Measurements from ENCODE around the gene FKBP1A.
"Not testable (repeated sequence)": the region's sequence is repeated elsewhere in the genome, so short reads cannot be mapped to it uniquely, and the experiment has no call there.

The FKBP1A gene

DNA sequence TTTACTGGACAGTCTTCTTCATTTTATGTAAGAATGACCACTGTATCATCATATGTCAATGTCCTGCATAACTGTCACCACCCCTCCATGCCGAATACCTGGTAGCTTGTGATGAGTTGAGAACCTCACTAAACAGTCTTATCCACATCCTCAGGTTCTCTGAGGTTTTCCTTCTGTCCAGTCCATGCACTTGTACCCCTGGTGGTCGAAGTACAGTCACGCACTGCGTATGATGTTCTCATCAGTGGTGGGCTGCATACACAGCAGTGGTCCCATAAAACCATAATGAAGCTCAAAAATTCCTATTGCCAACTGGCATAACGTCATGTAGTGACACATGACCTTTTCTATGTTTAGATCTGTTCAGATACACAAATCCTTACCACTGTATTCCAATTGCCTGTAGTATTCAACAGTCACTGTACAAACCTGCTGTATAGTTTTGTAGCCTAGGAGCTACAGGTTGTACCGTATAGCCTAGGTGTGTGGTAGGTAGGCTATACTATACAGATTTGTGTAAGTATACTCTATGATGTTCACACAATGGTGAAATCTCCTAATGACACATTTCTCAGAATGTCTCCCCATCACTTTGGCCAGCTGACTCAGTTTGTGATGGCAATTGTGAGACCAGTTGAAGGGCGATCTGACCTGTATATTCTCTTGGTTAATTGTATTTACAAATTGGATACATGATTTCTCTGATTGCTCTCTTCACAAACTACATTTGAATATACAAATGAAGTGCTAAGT, 32.6 kb downstream of the FKBP1A start:
- no peak for DNase-seq

DNA sequence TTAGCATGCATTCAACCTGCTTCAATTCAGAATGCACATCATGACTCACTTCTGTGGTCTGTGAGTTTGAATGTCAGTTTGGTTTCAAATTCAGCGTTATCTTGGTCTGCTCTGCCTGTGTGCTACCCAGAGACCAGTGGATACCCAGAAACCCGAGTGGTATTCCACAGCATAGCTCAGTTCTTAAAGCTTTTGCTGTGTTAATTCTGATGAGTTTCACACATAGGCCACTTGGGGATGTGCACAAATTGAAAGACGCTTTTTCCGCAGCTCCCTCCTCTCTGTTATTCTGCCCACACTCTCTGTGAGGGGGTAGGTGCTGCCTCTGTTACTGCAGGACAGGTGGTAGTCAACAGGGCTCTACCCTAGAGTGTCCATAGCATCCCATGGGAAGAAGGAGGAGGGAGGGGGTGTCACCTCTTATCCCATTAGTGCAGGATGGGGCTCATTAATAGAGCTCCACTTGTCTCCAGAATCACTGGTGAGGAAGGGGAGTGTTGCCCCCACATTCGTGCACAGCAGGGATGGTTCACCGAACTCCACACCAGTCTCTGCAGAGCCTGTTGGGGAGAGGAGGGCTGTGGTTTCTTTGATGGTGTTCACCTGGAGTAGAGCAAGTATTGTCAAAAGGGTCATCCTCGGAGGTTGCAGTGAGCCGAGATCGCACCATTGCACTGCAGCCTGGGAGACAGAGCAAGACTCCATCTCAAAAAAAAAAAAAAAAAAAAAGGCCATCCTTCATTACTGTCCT, 34.8 kb downstream of the FKBP1A start:
- DNase-seq: no peak

- DNase-seq: no peak
Observed at GRCh38 chr20:1353956-1354355, 38.9 kb downstream of the FKBP1A start.

DNA sequence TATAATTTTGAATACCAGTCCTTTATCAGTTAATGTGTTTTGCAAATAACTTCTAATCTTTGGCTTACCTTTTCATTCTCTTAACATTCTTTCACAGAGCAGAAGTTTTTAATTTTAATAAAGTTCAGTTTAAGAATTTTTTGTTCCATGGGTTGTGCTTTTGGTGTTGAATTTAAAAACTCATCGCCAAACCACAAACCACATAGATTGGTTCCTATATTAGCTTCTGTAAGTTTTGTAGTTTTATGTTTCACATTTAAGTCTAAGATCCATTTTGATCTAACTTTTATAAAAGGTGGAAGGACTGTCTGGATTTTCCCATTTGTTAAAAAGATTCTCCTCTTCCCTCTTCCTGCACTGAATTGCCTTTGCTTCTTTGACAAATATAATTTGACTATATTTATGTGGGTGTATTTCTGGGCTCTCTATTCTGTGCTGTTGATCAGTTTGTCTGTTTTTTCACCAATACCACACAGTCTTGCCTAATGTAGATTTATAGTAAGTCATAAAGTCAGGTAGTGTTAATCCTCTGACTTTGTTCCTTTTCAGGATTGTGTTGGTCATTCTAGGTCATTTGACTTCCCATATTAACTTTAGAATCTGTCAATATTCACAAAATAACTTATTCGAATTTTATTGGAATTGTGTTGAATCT, 46.4 kb downstream of the FKBP1A start:
- no peak for DNase-seq

DNA sequence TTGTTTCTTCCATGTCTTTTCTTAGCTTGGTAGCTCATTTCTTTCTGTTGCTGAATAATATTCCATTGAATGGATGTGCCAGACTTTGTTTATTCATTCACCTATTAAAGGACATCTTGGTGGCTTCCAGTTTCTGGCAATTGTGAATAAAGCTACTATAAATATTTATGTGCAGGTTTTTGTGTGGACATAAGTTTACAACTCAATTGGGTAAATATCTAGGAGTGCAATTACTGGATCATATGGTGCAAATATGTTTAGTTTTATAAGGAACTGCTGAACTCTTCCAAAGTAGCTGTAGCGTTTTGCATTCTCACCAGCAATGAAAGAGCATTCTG, 47.1 kb downstream of the FKBP1A start:
- DNase-seq: no peak

- DNase-seq: no peak
Observed at GRCh38 chr20:1345030-1345755, 47.7 kb downstream of the FKBP1A start.

- DNase-seq: not testable (repeated sequence)
Observed at GRCh38 chr20:1343446-1344124, 49.3 kb downstream of the FKBP1A start.

- no peak for DNase-seq
Observed at GRCh38 chr20:1341561-1342265, 51.1 kb downstream of the FKBP1A start.

DNA sequence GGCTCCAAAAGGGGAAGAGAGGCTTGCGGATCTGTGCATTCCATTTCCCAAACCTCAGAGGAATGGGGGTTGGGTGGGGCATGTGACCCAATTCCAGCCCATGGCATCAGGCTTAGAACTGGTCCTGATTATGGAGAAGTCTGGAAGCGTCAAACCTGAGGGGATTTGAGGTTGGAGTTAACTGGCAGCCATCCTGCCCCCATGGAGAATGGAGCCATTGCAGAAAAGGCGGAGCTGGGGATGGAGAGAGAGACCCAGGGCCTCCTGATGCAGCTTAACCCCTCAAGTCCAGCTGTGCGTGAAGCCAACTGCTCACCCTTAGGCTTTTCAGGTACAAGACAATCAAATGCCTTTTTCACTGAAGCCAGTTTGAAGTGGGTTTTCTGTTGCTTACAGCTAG, 54.1 kb downstream of the FKBP1A start:
- DNase-seq: no peak

- DNase-seq: no peak
Observed at GRCh38 chr20:1338096-1338495, 54.8 kb downstream of the FKBP1A start.

DNA sequence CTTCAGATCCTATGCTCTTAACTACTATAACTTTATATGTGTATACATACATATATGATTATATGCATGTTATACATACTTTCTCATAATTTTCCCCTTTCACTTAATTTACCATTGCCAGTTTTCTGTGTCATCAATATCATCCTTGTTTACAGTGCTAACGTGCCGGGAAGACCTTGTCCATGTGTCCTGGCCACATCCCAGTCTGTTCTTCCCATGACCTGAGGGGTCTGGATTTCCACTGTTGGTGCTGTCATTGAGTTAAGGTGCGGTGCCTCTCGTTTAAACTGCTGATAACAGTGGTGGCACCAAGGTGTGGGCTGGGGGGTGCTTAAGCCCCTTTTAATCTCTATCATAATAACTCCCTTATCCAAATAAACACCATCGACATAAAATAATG, 55.4 kb downstream of the FKBP1A start:
- DNase-seq: no peak

DNA sequence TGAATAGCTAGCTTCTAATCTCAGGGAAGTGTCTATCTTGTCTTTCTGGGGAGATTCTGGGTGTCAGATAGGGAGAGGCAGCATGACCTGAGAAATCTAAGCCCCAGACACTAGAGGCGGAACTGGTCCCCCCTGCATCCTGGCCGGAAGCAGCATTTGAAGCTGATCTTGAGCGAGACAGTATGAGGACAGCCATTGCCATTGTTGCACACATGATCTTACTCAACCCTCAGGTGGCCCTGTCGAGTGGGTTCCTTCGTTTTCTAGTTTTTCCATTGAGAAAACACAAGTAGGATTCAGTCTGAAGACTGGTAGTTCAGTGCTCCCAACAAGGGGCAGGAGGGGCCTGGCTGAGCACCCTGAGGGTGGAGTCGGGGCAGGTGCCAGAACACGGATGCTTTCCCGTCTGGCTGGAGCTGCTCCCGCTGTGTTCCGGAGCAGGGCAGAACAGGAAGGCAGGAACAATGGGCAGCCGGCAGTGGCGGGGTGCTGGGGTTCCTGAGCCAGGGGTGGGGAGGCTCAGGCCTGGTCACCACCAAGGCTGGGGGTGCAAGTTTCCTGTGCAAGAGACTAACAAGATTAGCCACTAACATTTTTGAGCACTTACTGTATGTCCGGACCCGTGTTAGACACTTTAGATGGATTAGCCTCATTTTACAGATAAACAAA, 56.0 kb downstream of the FKBP1A start:
- DNase-seq: no peak

DNA sequence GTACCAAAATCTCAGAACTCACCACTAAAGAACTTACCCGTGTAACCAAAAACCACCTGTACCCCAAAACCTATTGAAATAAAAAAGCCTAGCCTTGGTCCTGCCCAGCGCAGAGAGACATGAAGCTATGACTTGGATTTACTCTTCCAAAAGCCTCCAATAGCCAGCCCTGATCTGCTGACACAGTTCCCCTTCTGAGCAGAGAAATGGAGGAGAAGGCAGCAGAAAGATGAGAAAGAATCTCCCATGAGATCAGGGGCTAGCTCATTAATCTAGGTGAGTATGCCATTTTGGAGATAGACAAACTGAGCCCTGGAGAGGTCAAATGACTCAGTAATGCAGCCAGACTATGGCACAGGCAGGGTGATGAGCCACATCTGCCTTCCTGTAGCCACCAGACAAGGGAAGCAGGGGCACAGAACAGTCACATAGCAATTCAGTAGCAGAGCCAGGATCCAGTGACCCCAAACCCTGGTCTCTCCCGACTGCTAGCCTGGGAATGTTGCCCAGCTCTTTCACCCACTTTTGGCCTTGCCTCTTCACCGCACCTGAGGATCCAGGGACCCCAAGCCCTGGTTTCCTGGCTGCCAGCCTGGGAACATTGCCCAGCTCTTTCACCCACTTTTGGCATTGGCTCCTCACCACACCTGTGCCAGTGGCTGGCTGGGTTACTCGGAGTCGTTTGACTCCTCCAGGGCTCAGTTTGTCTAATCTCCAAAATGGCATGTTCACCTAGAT, 56.7 kb downstream of the FKBP1A start:
- no peak for DNase-seq

GRCh38 chr20:1334761-1335160, 58.1 kb downstream of the FKBP1A start:
- no peak for DNase-seq

DNA sequence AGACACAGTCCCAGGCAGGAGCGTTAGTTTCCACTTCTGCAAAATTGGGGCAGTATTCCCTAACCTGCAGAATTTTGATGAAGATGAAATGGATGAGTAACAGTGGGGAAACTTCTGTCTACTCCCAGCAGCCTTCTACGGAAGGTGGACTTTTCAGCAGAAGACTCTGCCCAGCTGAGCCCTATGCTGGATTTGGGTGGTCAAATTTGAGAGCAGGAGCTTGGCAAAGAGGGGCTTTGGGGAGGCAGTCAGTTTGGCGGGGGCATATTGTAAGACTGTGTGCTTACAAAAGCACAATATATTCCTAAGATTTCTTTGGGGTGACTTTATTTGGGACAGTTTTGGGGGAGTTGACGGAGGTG, 58.5 kb downstream of the FKBP1A start:
- DNase-seq: no peak

DNA sequence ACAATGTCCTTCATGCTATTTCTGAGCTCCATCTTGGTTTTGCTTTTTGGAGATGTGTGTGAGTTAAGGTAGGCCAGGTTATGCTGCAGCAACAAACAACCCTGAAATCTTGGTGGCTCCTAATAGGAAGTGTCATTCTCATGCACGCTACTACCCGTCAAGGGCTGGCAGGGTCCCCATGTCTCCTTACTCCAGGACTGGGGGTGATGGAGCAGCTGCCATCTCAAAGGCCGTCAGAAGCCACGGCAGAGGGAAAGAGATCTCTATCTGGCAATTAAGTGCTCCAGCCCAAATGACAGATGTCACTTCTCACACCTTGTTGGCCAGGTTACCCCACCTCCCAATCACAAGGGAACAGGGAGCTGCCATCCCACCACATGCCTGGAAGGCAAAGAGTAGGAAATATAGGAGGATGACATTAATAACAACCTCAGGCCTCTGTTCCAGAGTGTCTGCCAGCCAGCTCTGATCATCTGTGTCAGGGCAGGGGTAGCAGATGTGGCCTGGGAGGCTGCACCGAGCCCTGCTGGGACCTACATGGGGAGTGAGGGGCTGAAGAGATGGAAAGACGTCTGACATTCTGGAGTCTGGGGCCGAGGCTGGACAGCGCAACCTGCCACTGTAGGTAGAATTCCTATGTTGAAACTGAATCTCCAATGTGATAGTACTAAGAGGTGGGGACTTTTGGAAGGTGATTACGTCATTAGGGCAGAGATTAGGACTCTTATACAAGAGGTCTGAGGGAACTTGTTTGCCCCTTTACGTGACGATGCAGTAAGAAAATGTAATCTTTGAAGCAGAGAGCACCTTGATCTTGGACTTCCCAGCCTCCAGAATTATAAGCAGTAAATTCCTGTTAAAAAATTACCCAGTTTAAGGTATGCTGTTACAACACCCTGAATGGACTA, 59.1 kb downstream of the FKBP1A start:
- no peak for DNase-seq

DNA sequence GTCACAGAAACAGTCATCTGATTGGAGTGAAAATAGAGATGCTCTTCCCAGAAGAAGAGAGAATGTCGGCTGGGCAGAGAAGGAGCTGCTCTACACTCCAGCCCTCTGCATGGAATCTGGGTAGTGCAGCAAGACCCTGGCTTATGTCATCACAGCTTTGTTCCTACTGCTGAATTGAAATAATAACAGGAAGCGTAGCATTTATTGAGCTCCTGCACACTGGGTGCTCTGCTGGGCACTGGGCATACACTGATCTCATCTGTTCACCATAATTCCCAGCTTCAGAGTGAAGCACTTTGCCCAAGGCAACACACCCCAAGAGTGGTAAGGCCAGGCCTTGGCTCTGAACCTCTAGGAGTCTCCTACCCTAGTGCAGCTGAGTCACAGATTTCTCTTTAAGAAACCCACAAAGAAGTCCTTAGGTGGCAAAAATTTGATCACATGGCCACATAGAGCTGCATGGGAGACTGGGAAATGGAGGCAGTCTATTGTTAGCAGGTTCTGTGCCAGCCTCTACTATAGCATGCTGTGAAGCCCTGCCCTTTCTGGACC, 60.0 kb downstream of the FKBP1A start:
- no peak for DNase-seq

DNA sequence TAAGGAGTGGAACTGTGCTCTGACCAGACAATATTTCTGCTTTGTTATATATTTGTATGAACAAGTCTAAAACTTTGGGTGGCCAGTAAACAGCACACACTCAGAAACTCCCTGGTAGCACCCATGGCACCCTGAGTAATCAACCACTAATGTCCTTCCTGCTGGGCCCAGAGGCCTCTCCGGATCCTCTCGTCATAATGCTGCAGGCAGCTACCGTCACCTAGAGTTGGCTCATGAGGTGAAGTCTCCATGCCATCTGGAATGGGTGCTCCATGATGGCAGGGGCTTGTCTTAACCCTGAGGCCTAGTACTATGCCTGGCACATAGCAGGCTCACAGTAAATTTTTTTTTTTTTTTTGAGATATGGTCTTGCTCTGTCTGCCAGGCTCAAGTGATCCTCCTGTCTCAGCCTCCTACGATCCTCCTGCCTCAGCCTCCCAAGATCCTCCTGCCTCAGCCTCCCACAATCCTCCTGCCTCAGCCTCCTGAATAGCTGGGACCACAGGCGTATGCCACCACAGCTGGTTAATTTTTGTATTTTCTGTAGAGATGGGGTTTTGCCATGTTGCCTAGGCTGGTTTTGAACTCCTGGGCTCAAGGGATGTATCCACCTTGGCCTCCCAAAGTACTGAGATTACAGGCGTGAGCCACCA, 60.9 kb downstream of the FKBP1A start:
- DNase-seq: no peak

DNA sequence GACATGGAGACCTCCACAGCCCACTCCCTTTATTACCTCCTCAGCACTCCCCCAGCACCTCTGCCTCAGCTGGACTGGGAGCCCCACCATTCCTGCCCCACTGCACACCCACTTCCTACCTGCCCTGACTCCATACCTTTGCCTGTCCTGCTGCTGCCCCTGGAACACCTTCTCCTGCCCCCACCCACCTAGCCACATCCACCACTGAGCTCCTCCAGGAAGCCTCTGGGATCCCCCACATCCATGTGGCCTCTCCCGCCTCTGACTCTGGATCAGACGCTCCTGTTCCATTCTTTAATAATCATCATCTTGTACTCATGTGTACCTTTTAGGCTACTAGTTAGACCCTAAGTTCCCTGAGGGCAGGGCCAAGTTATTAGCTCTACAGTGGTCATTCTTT, 61.8 kb downstream of the FKBP1A start:
- DNase-seq: no peak
